ENCODE results near the gene CENPN. TPM values are rescaled to one million over a fixed set of nuclear protein-coding genes. Genes with fewer than 3 reads are reported as not detected.

CENPN gene
- polyA plus RNA-seq, 3 donors = 2.6 to 7.0 (median 6.6) TPM

GRCh38 chr16:80989801-80990200 lies 17.2 kb upstream of the CENPN start:
- no peak overlapping the region for H3K27ac ChIP-seq (ENCODE audit: low read depth, low read length)
- 27 to 46% (median 42%) methylated on average over 2 of the region's 2 CpGs for WGBS, 3 donors

DNA sequence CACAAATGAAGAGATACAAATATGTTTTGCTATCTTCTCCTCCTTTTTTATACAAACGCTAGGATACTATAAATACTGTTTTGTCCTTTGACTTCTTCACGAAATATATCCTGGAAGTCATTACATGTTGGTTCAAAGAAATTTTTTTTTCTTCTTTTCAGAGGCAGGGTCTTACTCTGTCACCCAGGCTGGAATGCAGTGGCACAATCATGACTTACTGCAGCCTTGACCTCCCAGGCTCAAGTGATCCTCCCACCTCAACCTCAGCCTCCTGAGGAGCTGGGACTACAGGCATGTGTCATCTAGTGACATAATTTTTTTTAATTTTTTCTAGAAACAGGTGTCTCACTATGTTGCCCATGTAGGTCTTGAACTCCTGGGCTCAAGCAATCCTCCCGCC lies 16.4 kb upstream of the CENPN start:
- H3K27ac ChIP-seq (ENCODE audit: low read depth, low read length) = no peak overlapping the region
- WGBS, 3 donors = 78 to 96% (median 92%) methylated on average over 3 of the region's 3 CpGs

- 54 to 77% (median 72%) methylated on average over 2 of the region's 2 CpGs for WGBS, 3 donors
- no peak overlapping the region for H3K27ac ChIP-seq (ENCODE audit: low read depth, low read length)
These were observed 16.0 kb upstream of the CENPN start for GRCh38 chr16:80990978-80991377.

DNA sequence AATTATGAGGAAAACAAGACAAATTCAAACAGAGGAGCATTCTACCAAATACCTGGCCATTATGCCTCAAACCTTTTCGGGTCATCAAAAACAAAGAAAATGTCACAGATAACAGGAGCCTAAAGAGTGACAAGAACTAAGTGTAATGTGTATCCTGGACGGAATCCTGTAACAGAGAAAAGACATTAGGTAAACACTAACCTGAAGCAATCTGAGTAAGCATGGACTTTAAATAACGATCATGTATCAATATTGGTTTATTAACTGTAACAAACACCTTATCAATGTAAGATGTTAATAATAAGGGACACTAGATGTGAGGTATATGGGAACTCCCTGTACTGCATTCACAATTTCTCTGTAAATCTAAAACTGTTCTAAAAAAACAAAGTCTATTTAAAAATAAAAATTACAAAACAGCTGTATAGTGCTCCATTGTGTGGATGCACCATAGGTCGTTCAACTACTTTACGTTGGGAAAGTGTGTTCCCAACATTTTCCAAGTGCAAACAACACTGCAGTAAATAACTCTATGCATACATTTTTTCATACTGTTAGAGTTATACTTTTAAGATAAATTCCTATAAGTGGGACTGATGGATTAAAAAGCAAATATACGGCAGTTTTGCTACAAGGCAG lies 15.1 kb upstream of the CENPN start:
- 48 to 63% (median 63%) methylated on average over 6 of the region's 6 CpGs for WGBS, 3 donors
- no peak overlapping the region for H3K27ac ChIP-seq (ENCODE audit: low read depth, low read length)

- 38 to 58% (median 54%) methylated on average over 3 of the region's 3 CpGs for WGBS, 3 donors
- no peak overlapping the region for H3K27ac ChIP-seq (ENCODE audit: low read depth, low read length)
These were observed 14.2 kb upstream of the CENPN start for GRCh38 chr16:80992676-80993293.

DNA sequence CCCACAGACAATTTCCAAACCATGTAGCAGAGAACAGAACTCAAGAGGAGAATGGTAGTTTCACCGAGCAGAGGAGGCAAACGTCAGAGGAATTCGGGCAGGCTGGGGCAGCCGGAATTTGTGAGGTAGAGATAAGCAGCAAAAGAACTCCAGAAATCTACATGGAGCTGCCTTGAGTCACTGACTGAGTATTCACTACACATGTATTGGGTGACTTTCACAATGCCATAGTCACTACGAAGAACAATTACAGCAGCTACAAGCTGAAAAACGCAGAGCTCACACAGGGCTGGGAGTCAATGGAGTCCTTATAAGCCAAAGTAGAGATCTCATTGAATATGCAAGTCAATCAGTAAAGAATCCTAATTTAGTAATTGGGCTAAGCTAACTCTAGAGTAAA lies 13.7 kb upstream of the CENPN start:
- 33 to 74% (median 74%) methylated on average over 6 of the region's 6 CpGs for WGBS, 3 donors
- H3K27ac ChIP-seq (ENCODE audit: low read depth, low read length) = no peak overlapping the region

DNA sequence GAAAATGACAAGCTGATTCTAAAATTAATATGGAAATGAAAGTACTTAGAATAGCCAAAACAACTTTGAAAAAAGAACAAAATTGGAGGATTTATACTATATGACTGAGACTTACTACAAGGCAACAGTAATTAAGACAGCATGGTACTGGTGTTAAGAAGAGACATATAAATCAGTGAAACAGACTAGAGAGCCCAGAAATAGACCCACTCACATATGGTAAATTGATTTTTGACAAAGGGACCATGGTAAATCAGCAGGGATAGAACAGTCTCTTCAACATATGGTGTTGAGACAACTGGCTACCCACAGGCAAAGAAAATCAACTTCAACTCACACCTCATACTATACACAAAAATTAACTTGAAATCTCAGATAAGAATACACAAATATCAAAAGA lies 13.2 kb upstream of the CENPN start:
- no peak overlapping the region for H3K27ac ChIP-seq (ENCODE audit: low read depth, low read length)

DNA sequence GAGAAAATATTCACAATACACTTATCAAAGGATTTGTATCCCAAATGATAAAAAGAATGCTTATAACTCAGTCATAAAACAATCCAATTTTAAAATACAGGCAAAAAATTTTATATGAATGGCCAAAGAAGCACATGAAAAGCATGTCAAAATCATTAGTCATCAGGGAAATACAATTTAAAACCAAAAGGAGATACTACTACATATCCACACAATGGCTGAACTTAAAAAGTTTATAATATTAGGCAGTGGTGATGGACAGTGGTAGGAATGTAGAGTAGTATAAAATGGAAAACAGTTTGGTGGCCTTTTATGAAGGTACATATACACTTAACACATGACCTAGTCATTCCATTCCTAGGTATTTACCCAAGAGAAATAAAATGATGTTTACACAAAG lies 12.6 kb upstream of the CENPN start:
- no peak overlapping the region for H3K27ac ChIP-seq (ENCODE audit: low read depth, low read length)

DNA sequence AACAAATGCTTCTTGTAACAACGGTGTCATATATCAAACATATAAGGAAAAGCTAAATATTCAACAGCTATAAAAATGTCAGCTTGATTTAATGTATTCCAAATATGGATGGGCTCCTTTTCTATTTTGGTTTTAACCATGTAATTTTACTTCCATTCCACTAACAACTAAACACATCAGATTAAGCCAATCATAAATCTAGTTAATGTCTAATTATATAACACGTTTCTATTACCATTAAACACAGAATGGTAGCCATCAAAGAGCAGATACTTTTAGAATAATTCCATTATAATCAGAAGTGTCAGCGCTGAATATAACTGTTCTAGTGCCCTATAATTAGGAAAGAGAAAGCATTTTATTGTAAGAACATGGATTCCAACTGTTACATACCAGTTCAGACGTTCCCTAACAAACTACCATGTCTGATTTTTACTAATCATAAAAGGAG lies 10.3 kb upstream of the CENPN start:
- no peak overlapping the region for H3K27ac ChIP-seq (ENCODE audit: low read depth, low read length)
- WGBS, 3 donors = 32 to 45% (median 41%) methylated on average over 4 of the region's 4 CpGs

DNA sequence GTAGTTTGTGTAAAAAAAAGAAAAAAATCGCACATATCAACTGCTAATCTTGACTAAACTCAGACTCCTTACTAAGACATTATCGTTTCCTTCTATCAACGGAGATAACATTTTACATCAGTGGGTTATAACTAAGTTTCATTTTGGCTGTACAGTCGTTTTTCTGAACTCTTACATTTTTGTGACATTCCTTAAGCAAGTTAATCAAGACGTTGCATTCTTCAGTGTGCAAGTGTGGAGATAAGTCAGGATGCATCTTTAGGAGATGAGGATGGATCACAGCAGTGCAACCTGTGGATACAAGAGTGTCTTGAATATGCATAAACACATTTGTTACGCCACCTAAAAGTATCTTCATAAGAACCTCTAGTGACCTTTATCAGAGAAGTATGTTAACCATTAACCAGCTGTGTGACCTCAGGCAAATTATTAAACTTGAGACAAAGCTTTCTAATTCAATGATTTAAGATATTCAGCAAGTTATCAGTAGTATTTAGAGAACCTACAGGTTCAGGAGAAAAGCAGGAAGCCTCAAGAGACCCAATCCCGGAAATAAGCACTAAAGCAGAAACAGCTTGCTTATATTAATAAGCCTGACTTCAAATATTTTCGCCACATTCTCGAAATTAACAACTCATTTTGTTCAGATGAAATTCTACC lies 9.7 kb upstream of the CENPN start:
- WGBS, 3 donors = 12 to 22% (median 18%) methylated on average over 9 of the region's 9 CpGs
- no peak overlapping the region for H3K27ac ChIP-seq (ENCODE audit: low read depth, low read length)

DNA sequence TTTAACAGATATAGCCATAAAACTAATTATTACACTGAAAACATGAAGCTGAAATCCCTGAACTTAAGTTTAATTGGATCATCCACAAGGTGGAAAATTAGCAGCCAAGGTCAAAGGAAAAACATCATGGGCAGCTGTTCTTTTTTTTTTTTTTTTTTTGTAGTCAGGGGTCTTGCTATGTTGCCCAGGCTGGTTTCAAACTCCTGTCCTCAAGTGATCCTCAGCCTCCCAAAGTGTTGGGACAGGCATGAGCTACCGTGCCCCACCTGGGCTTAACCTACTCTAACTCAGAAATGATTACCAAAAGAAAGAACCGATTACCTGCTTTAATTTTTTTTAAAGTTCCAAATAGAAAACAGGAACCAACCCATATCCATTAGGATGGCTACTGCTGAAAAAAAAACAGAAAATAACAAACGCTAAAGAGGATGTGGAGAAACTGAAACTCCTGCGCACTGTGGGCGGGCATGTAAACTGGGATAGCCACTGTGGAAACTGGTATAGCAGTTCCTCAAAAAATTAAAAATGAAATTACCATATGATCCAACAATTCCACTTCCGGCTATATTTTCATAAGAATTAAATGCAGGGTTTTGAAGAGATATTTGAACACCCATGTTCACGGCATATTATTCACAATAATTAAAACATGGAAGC lies 8.9 kb upstream of the CENPN start:
- H3K27ac ChIP-seq (ENCODE audit: low read depth, low read length) = no peak overlapping the region
- WGBS, 3 donors = 75 to 87% (median 76%) methylated on average over 7 of the region's 7 CpGs

GRCh38 chr16:81000873-81001272 lies 6.1 kb upstream of the CENPN start:
- 91 to 95% (median 93%) methylated on average over 3 of the region's 3 CpGs for WGBS, 3 donors
- no peak overlapping the region for H3K27ac ChIP-seq (ENCODE audit: low read depth, low read length)

GRCh38 chr16:81001330-81001729 lies 5.7 kb upstream of the CENPN start:
- no peak overlapping the region for H3K27ac ChIP-seq (ENCODE audit: low read depth, low read length)
- 56 to 91% (median 83%) methylated on average over 5 of the region's 5 CpGs for WGBS, 3 donors

GRCh38 chr16:81003064-81003463 lies 4.0 kb upstream of the CENPN start:
- 61 to 74% (median 71%) methylated on average over 4 of the region's 4 CpGs for WGBS, 3 donors
- H3K27ac ChIP-seq (ENCODE audit: low read depth, low read length) = no peak overlapping the region

DNA sequence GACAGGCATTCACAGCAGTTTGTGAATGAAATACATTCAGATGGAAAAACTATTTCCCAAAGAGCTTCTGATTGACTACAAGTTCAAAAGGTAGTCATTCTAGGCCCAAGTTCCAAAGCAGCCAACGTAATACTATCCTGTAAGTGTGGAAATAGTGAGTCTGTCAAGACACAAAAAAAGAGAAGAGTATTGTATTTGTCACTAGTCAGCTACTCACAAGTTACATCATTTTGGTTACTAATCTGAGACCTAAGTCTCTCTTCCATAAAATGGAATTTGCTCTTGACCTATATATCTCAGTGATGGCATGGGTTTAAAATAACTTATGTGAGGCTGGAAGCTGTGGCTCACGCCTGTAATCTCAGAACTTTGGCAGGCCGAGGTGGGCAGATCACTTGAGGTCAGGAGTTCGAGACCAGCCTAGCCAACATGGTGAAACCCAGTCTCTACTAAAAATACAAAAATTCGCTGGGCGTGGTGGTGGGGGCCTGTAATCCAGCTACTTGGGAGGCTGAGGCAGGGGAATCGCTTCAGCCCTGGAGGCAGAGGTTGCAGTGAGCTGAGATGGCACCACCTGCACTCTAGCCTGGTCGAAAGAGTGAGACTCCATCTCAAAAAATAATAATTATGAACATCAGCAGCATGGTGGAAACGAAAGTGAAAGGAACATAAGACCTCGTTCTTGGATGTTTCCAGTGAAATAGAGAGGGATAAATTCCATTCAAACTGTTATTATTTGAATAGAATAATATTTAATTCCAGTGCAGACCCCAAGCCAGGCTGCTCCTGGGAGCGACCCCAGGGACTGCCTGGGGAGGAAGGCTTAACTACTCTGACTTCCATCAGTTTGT lies 3.2 kb upstream of the CENPN start:
- WGBS, 3 donors = 57 to 76% (median 62%) methylated on average over 11 of the region's 11 CpGs
- H3K27ac ChIP-seq (ENCODE audit: low read depth, low read length) = no peak overlapping the region

DNA sequence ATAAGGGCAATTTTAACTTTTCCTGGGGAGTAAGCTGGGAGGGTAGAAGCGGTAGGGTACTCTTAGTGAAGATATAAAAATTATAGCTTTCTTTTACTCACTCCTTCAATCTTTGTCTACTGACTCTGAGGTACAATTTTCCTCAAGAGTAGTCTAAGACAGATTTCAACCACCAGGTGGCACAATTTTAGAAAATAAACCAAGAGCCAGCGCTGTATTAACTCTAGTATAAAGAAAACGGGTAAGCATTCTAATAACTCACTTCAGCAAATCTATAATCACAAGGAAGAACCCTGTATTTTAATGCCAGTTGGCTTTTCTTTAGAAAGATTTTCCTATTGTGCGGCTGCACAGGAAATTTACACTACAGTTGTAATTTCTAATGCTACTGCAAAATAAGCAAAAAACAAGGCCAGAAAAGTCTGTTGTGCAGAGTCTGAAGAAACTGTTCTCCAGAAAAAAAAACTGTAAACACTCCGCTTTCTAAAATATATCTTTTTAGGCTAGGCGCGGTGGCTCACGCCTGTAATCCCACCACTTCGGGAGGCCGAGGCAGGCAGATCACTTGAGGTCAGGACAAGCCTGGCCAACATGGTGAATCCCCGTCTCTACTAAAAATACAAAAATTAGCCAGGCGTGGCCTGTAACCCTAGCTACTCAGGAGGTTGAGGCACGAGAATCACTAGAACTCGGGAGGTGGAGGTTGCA lies 2.2 kb upstream of the CENPN start:
- 46 to 53% (median 52%) methylated on average over 14 of the region's 14 CpGs for WGBS, 3 donors
- no peak overlapping the region for H3K27ac ChIP-seq (ENCODE audit: low read depth, low read length)

- WGBS, 3 donors = 13 to 34% (median 30%) methylated on average over 18 of the region's 18 CpGs
- H3K27ac ChIP-seq (ENCODE audit: low read depth, low read length) = no peak overlapping the region
These were observed 1.3 kb upstream of the CENPN start for GRCh38 chr16:81005610-81006161.
